GM20000 (cell line): ENCODE results near the gene DACT2.

Experiments used
- DNase-seq: peaks from one replicate; pipeline ENCODE4 v3.0.0; 2012; ENCODE audit warnings: low spot score
- TF ChIP-seq, protein P1 (sequence below): IDR thresholded peaks from 2 replicates; pipeline ENCODE4 v1.5.1; 2012; ENCODE audit warnings: mild to moderate bottlenecking, control low read depth; ENCODE audit errors: extremely low read depth, missing control alignments

Gene DACT2

GRCh38 chr6:168364793-168365421, 45.3 kb upstream of the DACT2 start:
- TF ChIP-seq, protein P1, sequence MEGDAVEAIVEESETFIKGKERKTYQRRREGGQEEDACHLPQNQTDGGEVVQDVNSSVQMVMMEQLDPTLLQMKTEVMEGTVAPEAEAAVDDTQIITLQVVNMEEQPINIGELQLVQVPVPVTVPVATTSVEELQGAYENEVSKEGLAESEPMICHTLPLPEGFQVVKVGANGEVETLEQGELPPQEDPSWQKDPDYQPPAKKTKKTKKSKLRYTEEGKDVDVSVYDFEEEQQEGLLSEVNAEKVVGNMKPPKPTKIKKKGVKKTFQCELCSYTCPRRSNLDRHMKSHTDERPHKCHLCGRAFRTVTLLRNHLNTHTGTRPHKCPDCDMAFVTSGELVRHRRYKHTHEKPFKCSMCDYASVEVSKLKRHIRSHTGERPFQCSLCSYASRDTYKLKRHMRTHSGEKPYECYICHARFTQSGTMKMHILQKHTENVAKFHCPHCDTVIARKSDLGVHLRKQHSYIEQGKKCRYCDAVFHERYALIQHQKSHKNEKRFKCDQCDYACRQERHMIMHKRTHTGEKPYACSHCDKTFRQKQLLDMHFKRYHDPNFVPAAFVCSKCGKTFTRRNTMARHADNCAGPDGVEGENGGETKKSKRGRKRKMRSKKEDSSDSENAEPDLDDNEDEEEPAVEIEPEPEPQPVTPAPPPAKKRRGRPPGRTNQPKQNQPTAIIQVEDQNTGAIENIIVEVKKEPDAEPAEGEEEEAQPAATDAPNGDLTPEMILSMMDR = no peak
- no peak for DNase-seq

DNA sequence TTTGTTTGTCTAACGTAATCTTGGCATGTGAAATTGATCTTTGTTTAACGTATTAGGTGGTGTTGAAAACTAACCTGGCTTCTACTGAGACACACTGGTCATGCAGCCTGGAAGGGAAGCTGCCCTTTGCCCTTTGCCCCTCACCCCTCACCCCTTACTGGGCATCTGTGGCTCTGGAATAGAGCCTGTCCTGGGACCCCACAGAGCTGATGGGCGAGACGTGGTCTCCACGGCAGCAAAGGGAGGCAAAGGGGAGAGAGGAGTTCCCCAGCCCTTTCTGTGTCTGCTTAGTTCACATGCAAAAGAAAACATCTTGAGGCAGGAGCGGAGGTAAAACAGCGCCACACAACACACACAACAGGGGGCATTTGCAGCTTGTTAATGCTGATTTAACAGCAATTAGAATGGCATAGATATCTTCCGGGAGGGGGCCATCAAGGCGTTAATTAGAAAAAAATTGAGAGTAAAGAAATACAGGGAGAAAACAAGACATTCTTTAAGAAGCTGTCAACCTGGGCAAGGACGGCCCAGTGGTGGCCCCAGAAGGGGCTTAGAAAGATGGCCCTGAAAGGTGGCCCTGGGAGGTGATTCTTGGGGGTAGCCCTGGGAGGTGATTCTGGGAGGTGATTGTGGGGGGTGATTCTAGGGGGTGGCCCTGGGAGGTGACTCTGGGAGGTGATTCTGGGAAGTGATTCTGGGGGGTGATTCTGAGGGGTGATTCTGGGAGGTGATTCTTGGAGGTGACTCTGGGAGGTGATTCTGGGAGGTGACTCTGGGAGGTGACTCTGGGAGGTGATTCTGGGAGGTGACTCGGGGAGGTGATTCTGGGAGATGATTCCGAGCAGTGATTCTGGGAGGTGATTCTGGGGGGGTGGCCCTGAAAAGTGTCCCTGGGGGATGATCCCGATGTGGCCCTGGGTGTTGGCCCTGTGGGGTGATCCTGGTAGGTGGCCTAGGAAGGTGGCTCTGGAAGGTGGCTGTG, 44.5 kb upstream of the DACT2 start:
- no peak for DNase-seq
- TF ChIP-seq, protein P1 = no peak

GRCh38 chr6:168363302-168363701, 43.7 kb upstream of the DACT2 start:
- TF ChIP-seq, protein P1 = no peak
- DNase-seq = no peak

- no peak for DNase-seq
- TF ChIP-seq, protein P1 = no peak
These were observed 42.9 kb upstream of the DACT2 start for GRCh38 chr6:168362276-168362990.

DNA sequence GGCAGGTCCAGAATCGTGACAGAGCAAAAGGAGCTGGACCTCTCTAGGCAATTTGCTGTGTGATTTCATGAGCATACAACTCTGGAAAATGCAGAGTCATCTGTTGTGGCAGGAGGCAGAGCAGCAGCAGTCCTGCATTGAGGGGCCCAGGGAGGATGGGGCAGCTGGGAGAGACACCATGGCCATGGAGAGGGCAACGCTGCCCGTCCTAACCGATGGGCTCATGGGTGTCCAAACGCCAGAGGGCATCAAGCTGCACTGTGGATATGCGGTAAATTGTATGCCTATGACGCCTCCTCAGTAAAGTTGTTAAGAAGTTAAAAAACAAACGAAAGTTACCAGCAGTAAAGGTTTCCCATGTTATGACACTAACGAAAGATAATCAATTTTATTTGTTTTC, 42.2 kb upstream of the DACT2 start:
- TF ChIP-seq, protein P1 = no peak

DNA sequence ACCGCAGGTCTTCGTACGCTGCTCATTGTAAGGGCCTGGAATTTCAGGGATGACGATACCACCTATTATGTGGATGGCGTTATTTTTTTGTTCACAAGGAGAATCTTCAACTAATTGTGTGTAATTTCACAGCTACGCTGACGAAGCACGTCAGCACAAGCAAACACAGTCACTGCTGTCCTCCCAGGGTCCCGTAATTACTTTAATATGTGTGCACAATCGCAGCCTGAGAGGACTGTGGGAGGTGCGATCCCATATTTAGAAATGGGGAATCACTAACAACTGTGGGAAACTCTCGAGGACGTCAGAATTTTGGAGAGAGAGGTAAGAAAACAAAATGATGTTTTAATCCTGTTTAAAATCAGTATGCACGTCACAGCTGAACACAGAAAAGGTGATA, 40.2 kb upstream of the DACT2 start:
- TF ChIP-seq, protein P1 = no peak
- no peak for DNase-seq

More for the DNA sequence above, 42.2 kb upstream of the DACT2 start:
- DNase-seq = no peak
